ENCODE results near the gene ULK4.

DNA sequence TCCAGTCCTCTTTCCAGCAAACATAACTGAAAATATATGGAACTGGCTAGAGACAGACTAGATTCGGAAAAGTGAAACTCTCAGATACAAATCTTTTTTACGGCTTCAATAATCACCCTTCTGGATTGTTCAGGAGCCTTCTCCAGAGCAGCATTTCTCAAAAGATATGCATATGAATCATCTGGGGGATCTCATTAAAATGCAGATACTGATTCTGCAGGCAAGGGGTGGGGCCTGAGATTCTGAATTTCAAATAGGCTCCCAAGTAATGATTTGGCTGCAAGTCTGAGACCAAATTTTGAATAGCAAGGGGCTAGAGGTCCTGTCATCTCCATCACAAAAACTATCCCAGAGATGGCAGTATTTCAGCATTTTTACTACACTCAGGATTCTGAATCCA is 597.2 kb downstream of the ULK4 start:
- TF ChIP-seq, protein P1, sequence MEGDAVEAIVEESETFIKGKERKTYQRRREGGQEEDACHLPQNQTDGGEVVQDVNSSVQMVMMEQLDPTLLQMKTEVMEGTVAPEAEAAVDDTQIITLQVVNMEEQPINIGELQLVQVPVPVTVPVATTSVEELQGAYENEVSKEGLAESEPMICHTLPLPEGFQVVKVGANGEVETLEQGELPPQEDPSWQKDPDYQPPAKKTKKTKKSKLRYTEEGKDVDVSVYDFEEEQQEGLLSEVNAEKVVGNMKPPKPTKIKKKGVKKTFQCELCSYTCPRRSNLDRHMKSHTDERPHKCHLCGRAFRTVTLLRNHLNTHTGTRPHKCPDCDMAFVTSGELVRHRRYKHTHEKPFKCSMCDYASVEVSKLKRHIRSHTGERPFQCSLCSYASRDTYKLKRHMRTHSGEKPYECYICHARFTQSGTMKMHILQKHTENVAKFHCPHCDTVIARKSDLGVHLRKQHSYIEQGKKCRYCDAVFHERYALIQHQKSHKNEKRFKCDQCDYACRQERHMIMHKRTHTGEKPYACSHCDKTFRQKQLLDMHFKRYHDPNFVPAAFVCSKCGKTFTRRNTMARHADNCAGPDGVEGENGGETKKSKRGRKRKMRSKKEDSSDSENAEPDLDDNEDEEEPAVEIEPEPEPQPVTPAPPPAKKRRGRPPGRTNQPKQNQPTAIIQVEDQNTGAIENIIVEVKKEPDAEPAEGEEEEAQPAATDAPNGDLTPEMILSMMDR (IDR thresholded peaks at IDR 0.05; ENCODE audit: insufficient read depth, low read length, poor library complexity, severe bottlenecking), result no peak
- no peak for TF ChIP-seq EZH2phosphoT487 (conservative IDR thresholded peaks at IDR 0.05; ENCODE audit: low read length)

Measured in SU-DHL-6 (cell line).